Measurements from ENCODE around the gene TRIM38. TPM values are rescaled to one million over a fixed set of nuclear protein-coding genes. Genes with fewer than 3 reads are reported as not detected.

The TRIM38 gene
- total and polyA plus RNA-seq, 2 of the 13 experiments (the other 11 are each of a cell fraction or from before 2014, with no cell fraction given) = 2.5 to 3.1 TPM

DNA sequence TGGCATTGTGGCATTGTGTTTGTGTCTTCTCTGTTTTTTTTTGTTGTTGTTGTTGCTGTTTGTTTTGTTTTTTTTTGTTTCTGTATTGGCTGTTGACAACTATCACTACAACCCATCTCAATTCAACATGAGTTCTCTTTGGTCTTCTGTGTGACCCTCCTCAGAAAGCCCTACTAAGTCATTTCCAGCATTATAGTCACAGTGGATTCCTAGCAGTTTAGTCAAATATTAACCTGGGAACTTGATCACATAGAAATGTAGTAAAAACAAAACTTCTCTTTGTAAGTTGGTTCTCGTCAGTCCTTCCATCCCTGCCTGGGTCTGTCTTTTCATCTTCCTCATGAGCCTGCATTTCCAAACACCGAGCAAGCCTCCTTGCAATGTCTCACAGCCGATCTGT lies 48.9 kb upstream of the TRIM38 start (continued):
- TF ChIP-seq, protein P1, sequence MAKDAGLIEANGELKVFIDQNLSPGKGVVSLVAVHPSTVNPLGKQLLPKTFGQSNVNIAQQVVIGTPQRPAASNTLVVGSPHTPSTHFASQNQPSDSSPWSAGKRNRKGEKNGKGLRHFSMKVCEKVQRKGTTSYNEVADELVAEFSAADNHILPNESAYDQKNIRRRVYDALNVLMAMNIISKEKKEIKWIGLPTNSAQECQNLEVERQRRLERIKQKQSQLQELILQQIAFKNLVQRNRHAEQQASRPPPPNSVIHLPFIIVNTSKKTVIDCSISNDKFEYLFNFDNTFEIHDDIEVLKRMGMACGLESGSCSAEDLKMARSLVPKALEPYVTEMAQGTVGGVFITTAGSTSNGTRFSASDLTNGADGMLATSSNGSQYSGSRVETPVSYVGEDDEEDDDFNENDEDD (CRISPR knock-in tag; IDR thresholded peaks at IDR 0.05; ENCODE audit: borderline replicate concordance) = no peak
- TF ChIP-seq ZSCAN30 (CRISPR knock-in tag; IDR thresholded peaks at IDR 0.05) (no peak), ZNF138 (CRISPR knock-in tag; IDR thresholded peaks at IDR 0.05; ENCODE audit: low read depth) (no peak), RAD21 (CRISPR knock-in tag; IDR thresholded peaks at IDR 0.05) (no peak), ZNF430 (CRISPR knock-in tag; IDR thresholded peaks at IDR 0.05) (no peak), ZNF224 (CRISPR knock-in tag; IDR thresholded peaks at IDR 0.05) (no peak), POGZ (CRISPR knock-in tag; IDR thresholded peaks at IDR 0.05) (peak; percentile 62; the same call in 1 of the 2 replicates), ZSCAN31 (CRISPR knock-in tag; IDR thresholded peaks at IDR 0.05; ENCODE audit: low read depth) (no peak), RBAK (CRISPR knock-in tag; IDR thresholded peaks at IDR 0.05) (no peak)
- TF ChIP-seq, protein P2, sequence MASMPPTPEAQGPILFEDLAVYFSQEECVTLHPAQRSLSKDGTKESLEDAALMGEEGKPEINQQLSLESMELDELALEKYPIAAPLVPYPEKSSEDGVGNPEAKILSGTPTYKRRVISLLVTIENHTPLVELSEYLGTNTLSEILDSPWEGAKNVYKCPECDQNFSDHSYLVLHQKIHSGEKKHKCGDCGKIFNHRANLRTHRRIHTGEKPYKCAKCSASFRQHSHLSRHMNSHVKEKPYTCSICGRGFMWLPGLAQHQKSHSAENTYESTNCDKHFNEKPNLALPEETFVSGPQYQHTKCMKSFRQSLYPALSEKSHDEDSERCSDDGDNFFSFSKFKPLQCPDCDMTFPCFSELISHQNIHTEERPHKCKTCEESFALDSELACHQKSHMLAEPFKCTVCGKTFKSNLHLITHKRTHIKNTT (CRISPR knock-in tag; IDR thresholded peaks at IDR 0.05) = no peak
- TF ChIP-seq, protein P3, sequence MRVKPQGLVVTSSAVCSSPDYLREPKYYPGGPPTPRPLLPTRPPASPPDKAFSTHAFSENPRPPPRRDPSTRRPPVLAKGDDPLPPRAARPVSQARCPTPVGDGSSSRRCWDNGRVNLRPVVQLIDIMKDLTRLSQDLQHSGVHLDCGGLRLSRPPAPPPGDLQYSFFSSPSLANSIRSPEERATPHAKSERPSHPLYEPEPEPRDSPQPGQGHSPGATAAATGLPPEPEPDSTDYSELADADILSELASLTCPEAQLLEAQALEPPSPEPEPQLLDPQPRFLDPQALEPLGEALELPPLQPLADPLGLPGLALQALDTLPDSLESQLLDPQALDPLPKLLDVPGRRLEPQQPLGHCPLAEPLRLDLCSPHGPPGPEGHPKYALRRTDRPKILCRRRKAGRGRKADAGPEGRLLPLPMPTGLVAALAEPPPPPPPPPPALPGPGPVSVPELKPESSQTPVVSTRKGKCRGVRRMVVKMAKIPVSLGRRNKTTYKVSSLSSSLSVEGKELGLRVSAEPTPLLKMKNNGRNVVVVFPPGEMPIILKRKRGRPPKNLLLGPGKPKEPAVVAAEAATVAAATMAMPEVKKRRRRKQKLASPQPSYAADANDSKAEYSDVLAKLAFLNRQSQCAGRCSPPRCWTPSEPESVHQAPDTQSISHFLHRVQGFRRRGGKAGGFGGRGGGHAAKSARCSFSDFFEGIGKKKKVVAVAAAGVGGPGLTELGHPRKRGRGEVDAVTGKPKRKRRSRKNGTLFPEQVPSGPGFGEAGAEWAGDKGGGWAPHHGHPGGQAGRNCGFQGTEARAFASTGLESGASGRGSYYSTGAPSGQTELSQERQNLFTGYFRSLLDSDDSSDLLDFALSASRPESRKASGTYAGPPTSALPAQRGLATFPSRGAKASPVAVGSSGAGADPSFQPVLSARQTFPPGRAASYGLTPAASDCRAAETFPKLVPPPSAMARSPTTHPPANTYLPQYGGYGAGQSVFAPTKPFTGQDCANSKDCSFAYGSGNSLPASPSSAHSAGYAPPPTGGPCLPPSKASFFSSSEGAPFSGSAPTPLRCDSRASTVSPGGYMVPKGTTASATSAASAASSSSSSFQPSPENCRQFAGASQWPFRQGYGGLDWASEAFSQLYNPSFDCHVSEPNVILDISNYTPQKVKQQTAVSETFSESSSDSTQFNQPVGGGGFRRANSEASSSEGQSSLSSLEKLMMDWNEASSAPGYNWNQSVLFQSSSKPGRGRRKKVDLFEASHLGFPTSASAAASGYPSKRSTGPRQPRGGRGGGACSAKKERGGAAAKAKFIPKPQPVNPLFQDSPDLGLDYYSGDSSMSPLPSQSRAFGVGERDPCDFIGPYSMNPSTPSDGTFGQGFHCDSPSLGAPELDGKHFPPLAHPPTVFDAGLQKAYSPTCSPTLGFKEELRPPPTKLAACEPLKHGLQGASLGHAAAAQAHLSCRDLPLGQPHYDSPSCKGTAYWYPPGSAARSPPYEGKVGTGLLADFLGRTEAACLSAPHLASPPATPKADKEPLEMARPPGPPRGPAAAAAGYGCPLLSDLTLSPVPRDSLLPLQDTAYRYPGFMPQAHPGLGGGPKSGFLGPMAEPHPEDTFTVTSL (CRISPR knock-in tag; IDR thresholded peaks at IDR 0.05; ENCODE audit: borderline replicate concordance) = no peak; the same call in 1 of the 2 replicates
- TF ChIP-seq, protein P4, sequence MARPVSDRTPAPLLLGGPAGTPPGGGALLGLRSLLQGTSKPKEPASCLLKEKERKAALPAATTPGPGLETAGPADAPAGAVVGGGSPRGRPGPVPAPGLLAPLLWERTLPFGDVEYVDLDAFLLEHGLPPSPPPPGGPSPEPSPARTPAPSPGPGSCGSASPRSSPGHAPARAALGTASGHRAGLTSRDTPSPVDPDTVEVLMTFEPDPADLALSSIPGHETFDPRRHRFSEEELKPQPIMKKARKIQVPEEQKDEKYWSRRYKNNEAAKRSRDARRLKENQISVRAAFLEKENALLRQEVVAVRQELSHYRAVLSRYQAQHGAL (CRISPR knock-in tag; IDR thresholded peaks at IDR 0.05; ENCODE audit: not compliant biosample characterization) = no peak
- TF ChIP-seq, protein P5, sequence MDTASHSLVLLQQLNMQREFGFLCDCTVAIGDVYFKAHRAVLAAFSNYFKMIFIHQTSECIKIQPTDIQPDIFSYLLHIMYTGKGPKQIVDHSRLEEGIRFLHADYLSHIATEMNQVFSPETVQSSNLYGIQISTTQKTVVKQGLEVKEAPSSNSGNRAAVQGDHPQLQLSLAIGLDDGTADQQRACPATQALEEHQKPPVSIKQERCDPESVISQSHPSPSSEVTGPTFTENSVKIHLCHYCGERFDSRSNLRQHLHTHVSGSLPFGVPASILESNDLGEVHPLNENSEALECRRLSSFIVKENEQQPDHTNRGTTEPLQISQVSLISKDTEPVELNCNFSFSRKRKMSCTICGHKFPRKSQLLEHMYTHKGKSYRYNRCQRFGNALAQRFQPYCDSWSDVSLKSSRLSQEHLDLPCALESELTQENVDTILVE (CRISPR knock-in tag; IDR thresholded peaks at IDR 0.05) = peak; percentile 86
- TF ChIP-seq, protein P6, sequence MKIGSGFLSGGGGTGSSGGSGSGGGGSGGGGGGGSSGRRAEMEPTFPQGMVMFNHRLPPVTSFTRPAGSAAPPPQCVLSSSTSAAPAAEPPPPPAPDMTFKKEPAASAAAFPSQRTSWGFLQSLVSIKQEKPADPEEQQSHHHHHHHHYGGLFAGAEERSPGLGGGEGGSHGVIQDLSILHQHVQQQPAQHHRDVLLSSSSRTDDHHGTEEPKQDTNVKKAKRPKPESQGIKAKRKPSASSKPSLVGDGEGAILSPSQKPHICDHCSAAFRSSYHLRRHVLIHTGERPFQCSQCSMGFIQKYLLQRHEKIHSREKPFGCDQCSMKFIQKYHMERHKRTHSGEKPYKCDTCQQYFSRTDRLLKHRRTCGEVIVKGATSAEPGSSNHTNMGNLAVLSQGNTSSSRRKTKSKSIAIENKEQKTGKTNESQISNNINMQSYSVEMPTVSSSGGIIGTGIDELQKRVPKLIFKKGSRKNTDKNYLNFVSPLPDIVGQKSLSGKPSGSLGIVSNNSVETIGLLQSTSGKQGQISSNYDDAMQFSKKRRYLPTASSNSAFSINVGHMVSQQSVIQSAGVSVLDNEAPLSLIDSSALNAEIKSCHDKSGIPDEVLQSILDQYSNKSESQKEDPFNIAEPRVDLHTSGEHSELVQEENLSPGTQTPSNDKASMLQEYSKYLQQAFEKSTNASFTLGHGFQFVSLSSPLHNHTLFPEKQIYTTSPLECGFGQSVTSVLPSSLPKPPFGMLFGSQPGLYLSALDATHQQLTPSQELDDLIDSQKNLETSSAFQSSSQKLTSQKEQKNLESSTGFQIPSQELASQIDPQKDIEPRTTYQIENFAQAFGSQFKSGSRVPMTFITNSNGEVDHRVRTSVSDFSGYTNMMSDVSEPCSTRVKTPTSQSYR (CRISPR knock-in tag; IDR thresholded peaks at IDR 0.05; ENCODE audit: borderline replicate concordance) = no peak
- TF ChIP-seq, protein P7, sequence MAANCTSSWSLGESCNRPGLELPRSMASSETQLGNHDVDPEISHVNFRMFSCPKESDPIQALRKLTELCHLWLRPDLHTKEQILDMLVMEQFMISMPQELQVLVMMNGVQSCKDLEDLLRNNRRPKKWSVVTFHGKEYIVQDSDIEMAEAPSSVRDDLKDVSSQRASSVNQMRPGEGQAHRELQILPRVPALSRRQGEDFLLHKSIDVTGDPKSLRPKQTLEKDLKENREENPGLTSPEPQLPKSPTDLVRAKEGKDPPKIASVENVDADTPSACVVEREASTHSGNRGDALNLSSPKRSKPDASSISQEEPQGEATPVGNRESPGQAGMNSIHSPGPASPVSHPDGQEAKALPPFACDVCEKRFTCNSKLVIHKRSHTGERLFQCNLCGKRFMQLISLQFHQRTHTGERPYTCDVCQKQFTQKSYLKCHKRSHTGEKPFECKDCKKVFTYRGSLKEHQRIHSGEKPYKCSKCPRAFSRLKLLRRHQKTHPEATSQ (CRISPR knock-in tag; IDR thresholded peaks at IDR 0.05; ENCODE audit: borderline replicate concordance) = no peak
